Activated CD4-positive, alpha-beta T cell treated with anti-CD3 and anti-CD28 coated beads for 48 hours (primary cell): ENCODE results near the gene SRPK2.
"Not testable (repeated sequence)": the region's sequence is repeated elsewhere in the genome, so short reads cannot be mapped to it uniquely, and the experiment has no call there.

Experiments
- DNase-seq: peaks from one replicate; pipeline ENCODE4 v3.0.0-alpha.2; 2020

The SRPK2 gene

GRCh38 chr7:105369944-105370343 lies 18.8 kb downstream of the SRPK2 start:
- DNase-seq, result no peak

GRCh38 chr7:105367458-105367857 lies 21.3 kb downstream of the SRPK2 start:
- no peak for DNase-seq

- no peak for DNase-seq
Observed at GRCh38 chr7:105365541-105366534, 22.9 kb downstream of the SRPK2 start.

GRCh38 chr7:105364684-105365083 lies 24.0 kb downstream of the SRPK2 start:
- DNase-seq, result no peak

- DNase-seq, result not testable (repeated sequence)
Observed at GRCh38 chr7:105363657-105364056, 25.1 kb downstream of the SRPK2 start.

GRCh38 chr7:105362685-105363084 lies 26.0 kb downstream of the SRPK2 start:
- DNase-seq, result not testable (repeated sequence)

GRCh38 chr7:105361995-105362394 lies 26.7 kb downstream of the SRPK2 start:
- DNase-seq, result not testable (repeated sequence)

- not testable (repeated sequence) for DNase-seq
Observed at GRCh38 chr7:105360149-105360548, 28.6 kb downstream of the SRPK2 start.

GRCh38 chr7:105355701-105356100 lies 33.0 kb downstream of the SRPK2 start:
- DNase-seq, result no peak

GRCh38 chr7:105354383-105354782 lies 34.3 kb downstream of the SRPK2 start:
- DNase-seq, result peak; percentile 18

- DNase-seq, result no peak
Observed at GRCh38 chr7:105353752-105354328, 34.9 kb downstream of the SRPK2 start.

- no peak for DNase-seq
Observed at GRCh38 chr7:105352901-105353668, 35.6 kb downstream of the SRPK2 start.

- DNase-seq, result peak; percentile 56
Observed at GRCh38 chr7:105352018-105352612, 36.6 kb downstream of the SRPK2 start.

GRCh38 chr7:105350906-105351305 lies 37.8 kb downstream of the SRPK2 start:
- DNase-seq, result no peak

GRCh38 chr7:105348177-105348576 lies 40.5 kb downstream of the SRPK2 start:
- DNase-seq, result not testable (repeated sequence)

- no peak for DNase-seq
Observed at GRCh38 chr7:105346593-105347322, 42.0 kb downstream of the SRPK2 start.

GRCh38 chr7:105346138-105346537 lies 42.6 kb downstream of the SRPK2 start:
- no peak for DNase-seq

- no peak for DNase-seq
Observed at GRCh38 chr7:105345725-105346124, 43.0 kb downstream of the SRPK2 start.

- DNase-seq, result peak; percentile 15
Observed at GRCh38 chr7:105345003-105345402, 43.7 kb downstream of the SRPK2 start.

GRCh38 chr7:105339404-105340323 lies 49.1 kb downstream of the SRPK2 start:
- DNase-seq, result no peak

GRCh38 chr7:105337529-105337928 lies 51.2 kb downstream of the SRPK2 start:
- no peak for DNase-seq
